Right cardiac atrium (tissue), 5 donors: ENCODE data around the gene SP110. TPM values are rescaled to one million over a fixed set of nuclear protein-coding genes. Genes with fewer than 3 reads are reported as not detected.

Experiments
- ATAC-seq, 2 donors: fragments of 200-7000 bp; cut with Tn5 transposase; one replicate each; pipeline versions ENCODE4 v1.8.0 to v1.9.1; 2020; ENCODE audit warnings: moderate library complexity in 2 of 2, mild to moderate bottlenecking in 1 of 2
- DNase-seq, 3 donors: peaks; one replicate each; pipeline ENCODE4 v3.0.0-alpha.2; 2020
- H3K27ac ChIP-seq: one replicate; pipeline ENCODE4 v1.5.1; 2013; ENCODE audit warnings: mild to moderate bottlenecking, low read length, control low read depth, moderate library complexity
- H3K27me3 ChIP-seq: one replicate; pipeline ENCODE4 v1.6.1; 2013; ENCODE audit not compliant: control insufficient read depth, insufficient read depth
- H3K4me1 ChIP-seq: one replicate; pipeline ENCODE4 v1.6.1; 2013; ENCODE audit warnings: low read length; ENCODE audit not compliant: control insufficient read depth, insufficient read depth
- H3K4me3 ChIP-seq: one replicate; pipeline ENCODE4 v1.5.1; 2013; ENCODE audit warnings: low read length, control low read depth
- H3K9me3 ChIP-seq: one replicate; pipeline ENCODE4 v1.6.1; 2013; ENCODE audit warnings: low read length; ENCODE audit not compliant: control insufficient read depth
- WGBS: extraction: QIAGEN DNeasy Blood & Tissue Kit; methylation state at CpG from one replicate; pipeline ENCODE4 v1.1.7; 2013; 5-methylcytosine and 5-hydroxymethylcytosine counted together
- intact Hi-C, 4 donors: fragments of 100-400 bp; cut with DNase I; formaldehyde crosslinking; loops; one replicate each; pipeline versions ENCODE4 v1.11.0 to v1.14.0; 2022 to 2023
- polyA plus RNA-seq: library from polyadenylated mRNA; stranded (reverse); fragments of 200-250 nt; gene quantifications from one replicate; pipeline ENCODE4 v1.2.3, GENCODE V29; 2013
- total RNA-seq, 4 donors: library from RNA; stranded (reverse); fragmentation: NEBNext Ultra II Directional; extraction: Animal tissue kit (Norgen Biotek cat#: 25700); gene quantifications; one replicate each; pipeline ENCODE4 v1.2.1, GENCODE V29; 2021
- donor health status: healthy with polysubstance abuse.
- donor health status: DM: no; HTN: yes; CAD: no.
- donor health status: DM: no; HTN: no; CAD: no.
- donor health status: DM: no; HTN: yes; CAD: no; lungs with severe emphysema.
- donor health status: DM: yes; HTN: yes; CAD: no.

Gene SP110
- total and polyA plus RNA-seq, 5 donors = 9.8 to 12.9 (median 11.5) TPM

GRCh38 chr2:230152334-230152733, 67.5 kb downstream of the SP110 start:
- ATAC-seq (no peak), DNase-seq (no peak)
- no peaks in the 10 kb centered on the region for H3K27me3 ChIP-seq
- H3K4me1 ChIP-seq = no peaks in the 10 kb centered on the region
- H3K27ac ChIP-seq = no peak overlapping the region
- WGBS = 95% methylated on average over 2 of the region's 2 CpGs
- intact Hi-C loops = loop anchor here in 2 of 4 donors (10.0 kb wide), 3 partner anchors 88 to 462 kb away; partner anchors contain the start of gene SLC16A14 (in 1 of the 2)
- H3K4me3 ChIP-seq = no peak overlapping the region
- H3K9me3 ChIP-seq = no peaks in the 10 kb centered on the region

GRCh38 chr2:230144355-230144754, 75.4 kb downstream of the SP110 start:
- Histone ChIP-seq H3K27me3 (no peaks in the 10 kb centered on the region), H3K27ac (no peak overlapping the region), H3K9me3 (no peaks in the 10 kb centered on the region), H3K4me1 (no peaks in the 10 kb centered on the region), H3K4me3 (no peak overlapping the region)
- no peak for DNase-seq
- ATAC-seq = no peak
- intact Hi-C loops = no loop called here
- WGBS = 35% methylated on average over 1 of the region's 1 CpG

- H3K4me3 ChIP-seq = no peak overlapping the region
- intact Hi-C loops = no loop called here
- no peak for DNase-seq
- WGBS = 90% methylated on average over 3 of the region's 3 CpGs
- no peak for ATAC-seq
- H3K9me3 ChIP-seq = no peaks in the 10 kb centered on the region
- no peak overlapping the region for H3K27ac ChIP-seq
- H3K27me3 ChIP-seq = no peaks in the 10 kb centered on the region
- no peaks in the 10 kb centered on the region for H3K4me1 ChIP-seq
These were observed 79.1 kb downstream of the SP110 start for GRCh38 chr2:230140667-230141066.

GRCh38 chr2:230137902-230138539, 81.8 kb downstream of the SP110 start:
- no peaks in the 10 kb centered on the region for H3K27me3 ChIP-seq
- intact Hi-C loops = no loop called here
- H3K4me3 ChIP-seq = no peak overlapping the region
- WGBS = 100% methylated on average over 1 of the region's 1 CpG
- no peak for DNase-seq
- H3K4me1 ChIP-seq = no peaks in the 10 kb centered on the region
- no peak overlapping the region for H3K27ac ChIP-seq
- ATAC-seq = no peak
- peaks cover 2% of the 10 kb centered on the region for H3K9me3 ChIP-seq

GRCh38 chr2:230135130-230135525, 84.7 kb downstream of the SP110 start:
- ATAC-seq (no peak), DNase-seq (no peak)
- Histone ChIP-seq H3K4me3 (no peak overlapping the region), H3K27me3 (no peaks in the 10 kb centered on the region), H3K4me1 (no peaks in the 10 kb centered on the region), H3K27ac (no peak overlapping the region), H3K9me3 (peaks cover 2% of the 10 kb centered on the region)
- intact Hi-C loops = no loop called here
- 58% methylated on average over 4 of the region's 4 CpGs for WGBS

GRCh38 chr2:230134496-230135129, 85.2 kb downstream of the SP110 start:
- Histone ChIP-seq H3K4me3 (no peak overlapping the region), H3K4me1 (no peaks in the 10 kb centered on the region), H3K27me3 (no peaks in the 10 kb centered on the region), H3K9me3 (peaks cover 2% of the 10 kb centered on the region), H3K27ac (no peak overlapping the region)
- no peak for ATAC-seq
- intact Hi-C loops = no loop called here
- 51% methylated on average over 1 of the region's 1 CpG for WGBS
- no peak for DNase-seq

- WGBS = 70% methylated on average over 4 of the region's 4 CpGs
- intact Hi-C loops = no loop called here
- peaks cover 2% of the 10 kb centered on the region for H3K9me3 ChIP-seq
- H3K27ac ChIP-seq = peak overlapping the region; percentile 37
- peak in 1 of 2 donors; percentile 71 for ATAC-seq
- no peaks in the 10 kb centered on the region for H3K27me3 ChIP-seq
- DNase-seq = peak in 1 of 3 donors; percentile 49
- no peak overlapping the region for H3K4me3 ChIP-seq
- H3K4me1 ChIP-seq = no peaks in the 10 kb centered on the region
These were observed 88.4 kb downstream of the SP110 start for GRCh38 chr2:230131366-230131765.

GRCh38 chr2:230130668-230131364, 89.0 kb downstream of the SP110 start:
- ATAC-seq (peak; percentile 95 to 98), DNase-seq (peak; percentile 72 to 91 (median 84))
- peaks cover 2% of the 10 kb centered on the region for H3K9me3 ChIP-seq
- H3K27ac ChIP-seq = peak overlapping the region; percentile 37
- intact Hi-C loops = no loop called here
- no peak overlapping the region for H3K4me3 ChIP-seq
- no peaks in the 10 kb centered on the region for H3K4me1 ChIP-seq
- no peaks in the 10 kb centered on the region for H3K27me3 ChIP-seq
- 54% methylated on average over 11 of the region's 11 CpGs for WGBS

GRCh38 chr2:230129343-230129742, 90.4 kb downstream of the SP110 start:
- no peak overlapping the region for H3K4me3 ChIP-seq
- H3K9me3 ChIP-seq = peaks cover 2% of the 10 kb centered on the region
- no peak overlapping the region for H3K27ac ChIP-seq
- ATAC-seq = no peak
- no peak for DNase-seq
- no peaks in the 10 kb centered on the region for H3K27me3 ChIP-seq
- 73% methylated on average over 1 of the region's 1 CpG for WGBS
- H3K4me1 ChIP-seq = no peaks in the 10 kb centered on the region
- intact Hi-C loops = no loop called here

GRCh38 chr2:230128623-230129342, 91.0 kb downstream of the SP110 start:
- H3K4me1 ChIP-seq = no peaks in the 10 kb centered on the region
- DNase-seq (no peak), ATAC-seq (no peak)
- H3K4me3 ChIP-seq = no peak overlapping the region
- no peak overlapping the region for H3K27ac ChIP-seq
- 58% methylated on average over 7 of the region's 7 CpGs for WGBS
- peaks cover 2% of the 10 kb centered on the region for H3K9me3 ChIP-seq
- intact Hi-C loops = no loop called here
- H3K27me3 ChIP-seq = no peaks in the 10 kb centered on the region

GRCh38 chr2:230127195-230127594, 92.6 kb downstream of the SP110 start:
- intact Hi-C loops = no loop called here
- Histone ChIP-seq H3K27me3 (no peaks in the 10 kb centered on the region), H3K4me1 (no peaks in the 10 kb centered on the region), H3K27ac (no peak overlapping the region), H3K9me3 (no peaks in the 10 kb centered on the region), H3K4me3 (no peak overlapping the region)
- no peak for DNase-seq
- WGBS = 75% methylated on average over 1 of the region's 1 CpG
- ATAC-seq = no peak
